ENCODE results near the gene BIN1. TPM values are rescaled to one million over a fixed set of nuclear protein-coding genes. Genes with fewer than 3 reads are reported as not detected.

The BIN1 gene
- total RNA-seq, 4 donors from 2014 or later: 36.1 to 101 (median 53.9) TPM

GRCh38 chr2:127056631-127057370, 50.2 kb downstream of the BIN1 start:
- Histone ChIP-seq H3K27ac (no peak overlapping the region), H3K9me3 (no peaks in the 10 kb centered on the region), H3K27me3 (no peaks in the 10 kb centered on the region), H3K4me1 (no peaks in the 10 kb centered on the region), H3K4me3 (no peak overlapping the region), H3K36me3 (peaks cover 0 to 76% of the 10 kb centered on the region in 2 donors)
- TF ChIP-seq POLR2AphosphoS5 (IDR thresholded peaks at IDR 0.05) (no peak), EP300 (IDR thresholded peaks at IDR 0.05) (no peak), POLR2A (IDR thresholded peaks at IDR 0.05) (no peak)
- WGBS, 2 donors (ENCODE audit: low coverage in 1 of 2): 77% methylated on average over 7 of the region's 25 CpGs; no CpG with 5 or more reads in 1 of the 2 donors
- no peak for ATAC-seq

DNA sequence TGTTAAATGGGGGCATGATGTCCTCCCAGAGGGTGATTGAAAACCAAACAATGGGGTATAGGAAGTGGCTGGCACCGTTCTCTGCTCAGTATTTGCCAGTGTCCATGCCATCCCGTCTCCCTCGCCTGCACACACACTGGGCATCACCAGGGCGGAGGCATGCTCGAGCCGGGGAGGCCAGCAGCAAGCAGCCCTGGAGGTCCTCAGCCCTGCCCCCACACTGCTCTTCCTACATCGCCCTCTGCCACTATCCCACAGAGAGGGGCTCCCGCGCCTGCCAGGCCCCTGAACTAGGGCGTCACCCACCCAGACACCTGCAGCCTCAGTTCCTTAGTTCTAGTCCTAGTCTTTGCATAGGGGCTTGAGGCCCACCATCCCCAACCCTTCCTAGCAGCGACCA, 50.9 kb downstream of the BIN1 start:
- ATAC-seq: no peak
- no peaks in the 10 kb centered on the region for H3K9me3 ChIP-seq
- TF ChIP-seq CTCF (IDR thresholded peaks at IDR 0.05): no peak
- TF ChIP-seq EP300 (IDR thresholded peaks at IDR 0.05): no peak
- no peak for TF ChIP-seq POLR2A (IDR thresholded peaks at IDR 0.05)
- no peak for TF ChIP-seq POLR2AphosphoS5 (IDR thresholded peaks at IDR 0.05)
- H3K27ac ChIP-seq: no peak overlapping the region
- H3K4me3 ChIP-seq: no peak overlapping the region
- peaks cover 0 to 69% of the 10 kb centered on the region in 2 donors for H3K36me3 ChIP-seq
- no peaks in the 10 kb centered on the region for H3K27me3 ChIP-seq
- 80% methylated on average over 1 of the region's 11 CpGs; no CpG with 5 or more reads in 1 of the 2 donors for WGBS, 2 donors (ENCODE audit: low coverage in 1 of 2)
- H3K4me1 ChIP-seq: peaks cover 0 to under 1% (median 0%) of the 10 kb centered on the region in 3 donors

- Histone ChIP-seq H3K27me3 (no peaks in the 10 kb centered on the region), H3K9me3 (no peaks in the 10 kb centered on the region), H3K4me1 (peaks cover 0 to 4% (median 0%) of the 10 kb centered on the region in 3 donors), H3K27ac (no peak overlapping the region), H3K4me3 (no peak overlapping the region), H3K36me3 (peaks cover 0 to 66% of the 10 kb centered on the region in 2 donors)
- no CpG with 5 or more reads among the region's 13 CpGs for WGBS, 2 donors (ENCODE audit: low coverage in 1 of 2)
- TF ChIP-seq CTCF (IDR thresholded peaks at IDR 0.05) (no peak), POLR2AphosphoS5 (IDR thresholded peaks at IDR 0.05) (no peak), EP300 (IDR thresholded peaks at IDR 0.05) (no peak), POLR2A (IDR thresholded peaks at IDR 0.05) (no peak)
- no peak for ATAC-seq
Measured at GRCh38 chr2:127055786-127056076, 51.2 kb downstream of the BIN1 start.

- ATAC-seq: no peak
- WGBS, 2 donors (ENCODE audit: low coverage in 1 of 2): 73% methylated on average over 3 of the region's 25 CpGs; no CpG with 5 or more reads in 1 of the 2 donors
Measured at GRCh38 chr2:127054996-127055785, 51.8 kb downstream of the BIN1 start.

More at GRCh38 chr2:127054996-127055785, 51.8 kb downstream of the BIN1 start:
- Histone ChIP-seq H3K4me1 (peaks cover 0 to 10% (median 0%) of the 10 kb centered on the region in 3 donors), H3K9me3 (no peaks in the 10 kb centered on the region), H3K27ac (no peak overlapping the region), H3K27me3 (no peaks in the 10 kb centered on the region), H3K36me3 (peaks cover 0 to 61% of the 10 kb centered on the region in 2 donors), H3K4me3 (no peak overlapping the region)
- TF ChIP-seq POLR2A (IDR thresholded peaks at IDR 0.05) (no peak), POLR2AphosphoS5 (IDR thresholded peaks at IDR 0.05) (no peak), CTCF (IDR thresholded peaks at IDR 0.05) (no peak), EP300 (IDR thresholded peaks at IDR 0.05) (no peak)

Measured in gastroesophageal sphincter (tissue), 4 donors.